HepG2 (cell line): ENCODE measurements around the gene FRMPD2. TPM values are rescaled to one million over a fixed set of nuclear protein-coding genes. Genes with fewer than 3 reads are reported as not detected.

ENCODE experiments used
- ATAC-seq: fragments of 200-7000 bp; cut with Tn5 transposase; 3 replicates; pipeline ENCODE4 v1.9.1; 2020; ENCODE audit warnings: mild to moderate bottlenecking, moderate library complexity
- BruUV-seq: library from RNA; stranded (reverse); fragments of 400-500 nt; replicated peaks from 2 replicates; lab custom pipeline; 2021; lab: Mats Ljungman, UMichigan
- CTCF ChIA-PET: fragments of 300-600 bp; formaldehyde crosslinking; extraction: SDS; loops from one replicate; lab custom pipeline; 2021; ENCODE audit warnings: low total read pairs, inconsistent platforms, low intra/inter-chr PET ratio; lab: Yijun Ruan, JAX
- POLR2A ChIA-PET: fragments of 350-600 bp; sonication (Branson Sonifier 250); formaldehyde crosslinking; loops from one replicate; lab custom pipeline; 2020; ENCODE audit warnings: antibody characterized with exemption, inconsistent platforms; lab: Yijun Ruan, JAX
- DNase-seq: peaks from one replicate; pipeline ENCODE4 v3.0.0-alpha.2; 2015; ENCODE audit warnings: low spot score
- FAIRE-seq: peaks from 3 replicates; lab custom pipeline; 2011; peaks lifted over from hg19 to GRCh38; lab: Jason Lieb, UNC
- H2AFZ ChIP-seq: one replicate; pipeline ENCODE4 v1.6.1; 2011; ENCODE audit warnings: low read length, inconsistent platforms
- H3K27ac ChIP-seq: fragments of 300-600 bp; 3 replicates; pipeline ENCODE4 v1.8.0; 2011; ENCODE audit warnings: mixed run types, mild to moderate bottlenecking, mixed read lengths, low read length, inconsistent platforms; ENCODE audit not compliant: insufficient read depth; ENCODE audit errors: extremely low read length
- H3K27me3 ChIP-seq, 2 experiments: fragments of 200-600 bp in 1 of 2; 2 replicates in 1 of 2; 3 replicates in 1 of 2; pipeline versions ENCODE4 v1.6.0 to v1.8.0; 2011; ENCODE audit warnings: low read length in 2 of 2, mild to moderate bottlenecking in 2 of 2, moderate library complexity in 2 of 2, inconsistent platforms in 1 of 2; ENCODE audit not compliant: insufficient read depth in 2 of 2, control insufficient read depth in 1 of 2
- H3K36me3 ChIP-seq, 2 experiments: fragments of 200-600 bp in 1 of 2; replicated peaks in 1 of 2; 2 replicates in 1 of 2; 3 replicates in 1 of 2; pipeline versions ENCODE4 v1.5.1 to v1.8.0; 2011; ENCODE audit warnings: low read length in 2 of 2, inconsistent platforms in 1 of 2; ENCODE audit not compliant: insufficient read depth in 2 of 2, control insufficient read depth in 1 of 2
- H3K4me1 ChIP-seq: 2 replicates; pipeline ENCODE4 v1.5.1; 2012; ENCODE audit warnings: low read length, inconsistent platforms; ENCODE audit not compliant: insufficient read depth
- H3K4me2 ChIP-seq: 2 replicates; pipeline ENCODE4 v1.6.0; 2011; ENCODE audit warnings: low read depth, low read length, inconsistent platforms
- H3K4me3 ChIP-seq, 3 experiments: fragments of 200-600 bp in 1 of 3; sonication (generic), shearing (Covaris generic) in 1 of 3; replicated peaks in 1 of 3; 2 replicates each; pipeline ENCODE4 v1.5.1; 2011 to 2016; ENCODE audit warnings: low read length in 3 of 3, inconsistent platforms in 2 of 3, low read depth in 2 of 3, mild to moderate bottlenecking in 2 of 3, control low read depth in 1 of 3, mixed read lengths in 1 of 3; ENCODE audit not compliant: insufficient read depth in 1 of 3
- H3K79me2 ChIP-seq: one replicate; pipeline ENCODE4 v1.6.1; 2011; ENCODE audit warnings: low read length, inconsistent platforms; ENCODE audit not compliant: insufficient read depth
- H3K9ac ChIP-seq: 2 replicates; pipeline ENCODE4 v1.6.0; 2011; ENCODE audit warnings: mild to moderate bottlenecking, low read depth, low read length, inconsistent platforms; ENCODE audit not compliant: insufficient read depth
- H3K9me3 ChIP-seq: 2 replicates; pipeline ENCODE4 v1.5.1; 2012; ENCODE audit warnings: mild to moderate bottlenecking, low read length
- H4K20me1 ChIP-seq: 2 replicates; pipeline ENCODE4 v1.6.0; 2011; ENCODE audit warnings: inconsistent platforms, mild to moderate bottlenecking, low read length, moderate library complexity; ENCODE audit not compliant: insufficient read depth
- AHR ChIP-seq: IDR thresholded peaks from 2 replicates; pipeline ENCODE4 v1.6.1; 2018; ENCODE audit warnings: missing genetic modification reagents, missing compliant biosample characterization
- NR2F6 ChIP-seq, 2 experiments: IDR thresholded peaks; 2 replicates each; pipeline ENCODE4 v1.6.1; 2016; ENCODE audit warnings: antibody characterized with exemption in 1 of 2, mild to moderate bottlenecking in 1 of 2
- PRMT3 ChIP-seq: sonication (generic); formaldehyde crosslinking; IDR thresholded peaks from 2 replicates; pipeline ENCODE4 v1.8.1; 2022; ENCODE audit warnings: low read depth, mild to moderate bottlenecking, moderate library complexity, missing genetic modification reagents, borderline replicate concordance
- SIN3A ChIP-seq: IDR thresholded peaks from 2 replicates; pipeline ENCODE4 v1.6.1; 2011; ENCODE audit warnings: low read depth, mild to moderate bottlenecking, control low read depth, low read length, borderline replicate concordance
- ZC3H4 ChIP-seq: sonication (generic); formaldehyde crosslinking; IDR thresholded peaks from 2 replicates; pipeline ENCODE4 v1.4.0; 2020; ENCODE audit warnings: missing genetic modification reagents, borderline replicate concordance
- ZNF24 ChIP-seq: fragments of 450-650 bp; IDR thresholded peaks from 2 replicates; pipeline ENCODE4 v1.6.1; 2017; ENCODE audit warnings: antibody characterized with exemption, mild to moderate bottlenecking
- ZNF263 ChIP-seq: sonication (generic); formaldehyde crosslinking; IDR thresholded peaks from 2 replicates; pipeline ENCODE4 v1.4.0; 2020; ENCODE audit warnings: missing genetic modification reagents
- ZNF543 ChIP-seq: sonication (generic); formaldehyde crosslinking; IDR thresholded peaks from 2 replicates; pipeline ENCODE4 v1.4.0; 2020; ENCODE audit warnings: mild to moderate bottlenecking, missing genetic modification reagents
- ZNF781 ChIP-seq: sonication (generic); formaldehyde crosslinking; IDR thresholded peaks from 2 replicates; pipeline ENCODE4 v1.5.1; 2020; ENCODE audit warnings: borderline replicate concordance, mild to moderate bottlenecking, missing genetic modification reagents; ENCODE audit errors: not compliant biosample characterization
- WGBS: methylation state at CpG from one replicate; pipeline ENCODE4 v1.1.6; 2017; ENCODE audit warnings: low lambda C conversion rate; 5-methylcytosine and 5-hydroxymethylcytosine counted together
- in situ Hi-C: cut with HindIII; loops from 2 replicates; pipeline ENCODE4 v1.10.0; 2017; ENCODE audit warnings: low pct_unique_long_range_greater_than_20kb; ENCODE audit not compliant: extremely low pct_ligation_motif_present
- intact Hi-C: fragments of 100-400 bp; cut with micrococcal nuclease; formaldehyde crosslinking; loops from one replicate; pipeline ENCODE4 v1.10.0; 2022; ENCODE audit not compliant: unreplicated experiment
- polyA plus RNA-seq, 8 experiments: library from polyadenylated mRNA; depleted of rRNA in 3 of 8; stranded (reverse) in 7 of 8; unstranded in 1 of 8; fragments of >200 nt; fragmentation: Illumina TruSeq in 4 of 8; extraction: Trizol in 4 of 8; gene quantifications; 2 replicates each; pipeline versions ENCODE4 v1.2.1 to v1.2.3, GENCODE V29; 2011 to 2016; ENCODE audit warnings: low read depth in 4 of 8, missing spikeins in 1 of 8, mixed read lengths in 1 of 8; ENCODE audit not compliant: insufficient read depth in 1 of 8
- total RNA-seq, 5 experiments: library from RNA; depleted of rRNA; stranded (reverse); fragments of >200 nt; fragmentation: Illumina TruSeq; extraction: Trizol; gene quantifications; 2 replicates each; pipeline ENCODE4 v1.2.3, GENCODE V29; 2016; ENCODE audit warnings: low read depth in 1 of 5
- TF ChIP-seq, protein P1 (sequence below): sonication (generic); formaldehyde crosslinking; IDR thresholded peaks from 2 replicates; pipeline ENCODE4 v1.5.0; 2020; ENCODE audit warnings: mild to moderate bottlenecking, missing genetic modification reagents
- TF ChIP-seq, protein P2 (sequence below): sonication (generic); formaldehyde crosslinking; IDR thresholded peaks from 2 replicates; pipeline ENCODE4 v1.5.0; 2020; ENCODE audit warnings: missing genetic modification reagents

The FRMPD2 gene
- total and polyA plus RNA-seq, 2 of the 13 experiments (the other 11 are each of a cell fraction or from before 2014, with no cell fraction given): 0.45 to 1.3 TPM

DNA sequence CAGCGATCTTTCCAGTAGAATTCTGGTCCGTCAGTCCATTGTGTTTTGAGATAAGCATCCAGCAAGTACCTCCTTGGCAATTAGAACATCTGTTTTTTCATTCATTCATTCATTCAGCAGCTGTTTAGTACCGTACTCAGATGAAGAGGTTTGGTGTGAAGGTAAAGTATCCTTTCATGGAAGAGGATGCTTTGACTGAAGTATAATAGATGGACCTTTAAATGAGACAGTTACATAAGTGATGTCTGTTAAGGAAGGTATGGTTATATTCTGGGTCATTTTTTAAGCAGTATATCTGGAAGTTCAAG is 33.2 kb upstream of the FRMPD2 start:
- H2AFZ ChIP-seq: no peak overlapping the region
- peaks cover 35% of the 10 kb centered on the region for H3K79me2 ChIP-seq
- POLR2A ChIA-PET: no interaction called here
- FAIRE-seq (no peak), ATAC-seq (no peak), DNase-seq (no peak)
- no peak for TF ChIP-seq PRMT3 (CRISPR knock-in tag)
- no peak for TF ChIP-seq ZNF263
- no peak for TF ChIP-seq ZC3H4
- TF ChIP-seq ZNF543: no peak
- 0 out of 2 replicates have a peak, but pooled peaks have one; percentile 6 for TF ChIP-seq NR2F6 (IDR thresholded peaks at IDR 0.05)
- no peak for TF ChIP-seq NR2F6 (CRISPR knock-in tag; IDR thresholded peaks at IDR 0.05)
- no peak for TF ChIP-seq AHR (CRISPR knock-in tag)
- TF ChIP-seq, protein P1, sequence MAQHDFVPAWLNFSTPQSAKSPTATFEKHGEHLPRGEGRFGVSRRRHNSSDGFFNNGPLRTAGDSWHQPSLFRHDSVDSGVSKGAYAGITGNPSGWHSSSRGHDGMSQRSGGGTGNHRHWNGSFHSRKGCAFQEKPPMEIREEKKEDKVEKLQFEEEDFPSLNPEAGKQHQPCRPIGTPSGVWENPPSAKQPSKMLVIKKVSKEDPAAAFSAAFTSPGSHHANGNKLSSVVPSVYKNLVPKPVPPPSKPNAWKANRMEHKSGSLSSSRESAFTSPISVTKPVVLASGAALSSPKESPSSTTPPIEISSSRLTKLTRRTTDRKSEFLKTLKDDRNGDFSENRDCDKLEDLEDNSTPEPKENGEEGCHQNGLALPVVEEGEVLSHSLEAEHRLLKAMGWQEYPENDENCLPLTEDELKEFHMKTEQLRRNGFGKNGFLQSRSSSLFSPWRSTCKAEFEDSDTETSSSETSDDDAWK (CRISPR knock-in tag): no peak
- TF ChIP-seq ZNF781 (CRISPR knock-in tag): no peak
- TF ChIP-seq, protein P2, sequence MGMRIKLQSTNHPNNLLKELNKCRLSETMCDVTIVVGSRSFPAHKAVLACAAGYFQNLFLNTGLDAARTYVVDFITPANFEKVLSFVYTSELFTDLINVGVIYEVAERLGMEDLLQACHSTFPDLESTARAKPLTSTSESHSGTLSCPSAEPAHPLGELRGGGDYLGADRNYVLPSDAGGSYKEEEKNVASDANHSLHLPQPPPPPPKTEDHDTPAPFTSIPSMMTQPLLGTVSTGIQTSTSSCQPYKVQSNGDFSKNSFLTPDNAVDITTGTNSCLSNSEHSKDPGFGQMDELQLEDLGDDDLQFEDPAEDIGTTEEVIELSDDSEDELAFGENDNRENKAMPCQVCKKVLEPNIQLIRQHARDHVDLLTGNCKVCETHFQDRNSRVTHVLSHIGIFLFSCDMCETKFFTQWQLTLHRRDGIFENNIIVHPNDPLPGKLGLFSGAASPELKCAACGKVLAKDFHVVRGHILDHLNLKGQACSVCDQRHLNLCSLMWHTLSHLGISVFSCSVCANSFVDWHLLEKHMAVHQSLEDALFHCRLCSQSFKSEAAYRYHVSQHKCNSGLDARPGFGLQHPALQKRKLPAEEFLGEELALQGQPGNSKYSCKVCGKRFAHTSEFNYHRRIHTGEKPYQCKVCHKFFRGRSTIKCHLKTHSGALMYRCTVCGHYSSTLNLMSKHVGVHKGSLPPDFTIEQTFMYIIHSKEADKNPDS (CRISPR knock-in tag): no peak
- TF ChIP-seq ZNF24: 0 out of 2 replicates have a peak, but pooled peaks have one; percentile 27
- no peak for TF ChIP-seq SIN3A
- peak overlapping the region; percentile 85 for H3K9ac ChIP-seq
- no peaks in the 10 kb centered on the region for H3K9me3 ChIP-seq
- peaks cover 24% of the 10 kb centered on the region for H4K20me1 ChIP-seq
- CTCF ChIA-PET: no interaction called here
- H3K27me3 ChIP-seq: no peaks in the 10 kb centered on the region; a peak in 1 of 5 replicates
- BruUV-seq: no TSS peak
- peaks cover 30% of the 10 kb centered on the region for H3K4me1 ChIP-seq
- WGBS: 20% methylated on average over 3 of the region's 3 CpGs
- H3K36me3 ChIP-seq: no peaks in the 10 kb centered on the region
- peak overlapping the region; percentile 87 for H3K27ac ChIP-seq
- intact Hi-C loops (no loop called here), in situ Hi-C loops (no loop called here)
- peak overlapping the region; percentile 82 to 95 (median 83) for H3K4me3 ChIP-seq
- H3K4me2 ChIP-seq: peak overlapping the region; percentile 78
